Thoracic aorta (tissue), 2 donors: ENCODE results near the gene DNM3. TPM values are rescaled to one million over a fixed set of nuclear protein-coding genes. Genes with fewer than 3 reads are reported as not detected.

ENCODE experiments used
- ATAC-seq: fragments of 150-250 bp; one replicate; pipeline ENCODE4 v1.8.0; 2017; ENCODE audit warnings: low read depth; ENCODE audit not compliant: insufficient number of reproducible peaks, low FRiP score
- DNase-seq: peaks from one replicate; pipeline ENCODE4 v3.0.0-alpha.2; 2020; ENCODE audit warnings: low spot score
- H3K27ac ChIP-seq, 2 donors: fragments of 200-600 bp; sonication (generic); 1 replicate in 1 of 2; 2 replicates in 1 of 2; pipeline ENCODE4 v1.5.1; 2016; ENCODE audit warnings: mild to moderate bottlenecking in 2 of 2, moderate library complexity in 2 of 2
- H3K27me3 ChIP-seq: fragments of 200-600 bp; sonication (generic); replicated peaks from 2 replicates; pipeline ENCODE4 v1.6.0; 2016; ENCODE audit warnings: mild to moderate bottlenecking; ENCODE audit not compliant: insufficient read depth
- H3K36me3 ChIP-seq: fragments of 200-600 bp; sonication (generic); one replicate; pipeline ENCODE4 v1.5.1; 2016
- H3K4me1 ChIP-seq, 2 donors: fragments of 200-600 bp; sonication (generic); 1 replicate in 1 of 2; 2 replicates in 1 of 2; pipeline versions ENCODE4 v1.5.1 to v1.6.0; 2016; ENCODE audit warnings: low read depth in 2 of 2, mild to moderate bottlenecking in 1 of 2; ENCODE audit not compliant: control insufficient read depth in 1 of 2
- H3K4me3 ChIP-seq: fragments of 200-600 bp; sonication (generic); 2 replicates; pipeline ENCODE4 v1.5.1; 2016; ENCODE audit warnings: mild to moderate bottlenecking
- H3K9me3 ChIP-seq: fragments of 200-600 bp; sonication (generic); 2 replicates; pipeline ENCODE4 v1.5.1; 2016
- total RNA-seq, 2 donors: library from RNA; depleted of rRNA; stranded (reverse); fragments of >200 nt; gene quantifications; one replicate each; pipeline versions ENCODE4 v1.1.0 to v1.2.3, GENCODE V29; 2016
- TF ChIP-seq, protein P1 (sequence below): fragments of 200-600 bp; sonication (generic); IDR thresholded peaks from one replicate; pipeline ENCODE4 v1.5.1; 2019; ENCODE audit warnings: antibody characterized with exemption

Gene DNM3
- total RNA-seq, 2 donors from 2014 or later: 5.8 to 7.5 TPM

DNA sequence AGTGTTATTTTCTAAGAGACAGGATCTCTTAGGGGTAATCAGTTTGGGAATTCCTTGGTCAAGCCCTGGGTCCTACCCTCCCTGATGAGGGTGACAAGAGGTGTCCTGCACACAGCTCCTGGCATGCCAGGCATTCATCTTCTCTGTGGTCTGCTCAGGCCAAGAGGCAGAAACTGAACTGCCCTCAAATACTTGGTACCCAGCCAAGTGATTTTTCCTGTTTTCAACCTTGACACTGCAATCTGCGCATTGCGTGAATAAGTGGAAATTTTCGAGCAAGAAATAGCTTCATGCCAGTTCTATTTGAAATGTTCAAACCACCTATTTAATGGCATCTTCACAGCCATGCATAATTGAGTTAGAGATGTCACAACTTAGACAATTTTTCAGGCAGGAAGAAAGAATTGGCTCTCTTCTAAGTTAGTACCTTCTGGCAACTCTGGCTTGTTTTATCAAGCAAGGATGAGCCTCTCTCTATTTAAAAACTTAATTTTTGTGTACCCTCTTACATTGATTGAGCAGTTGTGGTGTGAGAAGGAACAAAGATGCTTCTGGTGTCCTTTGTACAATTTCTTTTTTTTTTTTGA lies 27.0 kb downstream of the DNM3 start:
- H3K9me3 ChIP-seq: no peaks in the 10 kb centered on the region
- ATAC-seq (no peak), DNase-seq (no peak)
- no peaks in the 10 kb centered on the region for H3K27me3 ChIP-seq
- H3K36me3 ChIP-seq: no peaks in the 10 kb centered on the region
- TF ChIP-seq, protein P1, sequence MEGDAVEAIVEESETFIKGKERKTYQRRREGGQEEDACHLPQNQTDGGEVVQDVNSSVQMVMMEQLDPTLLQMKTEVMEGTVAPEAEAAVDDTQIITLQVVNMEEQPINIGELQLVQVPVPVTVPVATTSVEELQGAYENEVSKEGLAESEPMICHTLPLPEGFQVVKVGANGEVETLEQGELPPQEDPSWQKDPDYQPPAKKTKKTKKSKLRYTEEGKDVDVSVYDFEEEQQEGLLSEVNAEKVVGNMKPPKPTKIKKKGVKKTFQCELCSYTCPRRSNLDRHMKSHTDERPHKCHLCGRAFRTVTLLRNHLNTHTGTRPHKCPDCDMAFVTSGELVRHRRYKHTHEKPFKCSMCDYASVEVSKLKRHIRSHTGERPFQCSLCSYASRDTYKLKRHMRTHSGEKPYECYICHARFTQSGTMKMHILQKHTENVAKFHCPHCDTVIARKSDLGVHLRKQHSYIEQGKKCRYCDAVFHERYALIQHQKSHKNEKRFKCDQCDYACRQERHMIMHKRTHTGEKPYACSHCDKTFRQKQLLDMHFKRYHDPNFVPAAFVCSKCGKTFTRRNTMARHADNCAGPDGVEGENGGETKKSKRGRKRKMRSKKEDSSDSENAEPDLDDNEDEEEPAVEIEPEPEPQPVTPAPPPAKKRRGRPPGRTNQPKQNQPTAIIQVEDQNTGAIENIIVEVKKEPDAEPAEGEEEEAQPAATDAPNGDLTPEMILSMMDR: no peak
- no peak overlapping the region for H3K4me3 ChIP-seq
- no peaks in the 10 kb centered on the region for H3K4me1 ChIP-seq
- no peak overlapping the region for H3K27ac ChIP-seq

DNA sequence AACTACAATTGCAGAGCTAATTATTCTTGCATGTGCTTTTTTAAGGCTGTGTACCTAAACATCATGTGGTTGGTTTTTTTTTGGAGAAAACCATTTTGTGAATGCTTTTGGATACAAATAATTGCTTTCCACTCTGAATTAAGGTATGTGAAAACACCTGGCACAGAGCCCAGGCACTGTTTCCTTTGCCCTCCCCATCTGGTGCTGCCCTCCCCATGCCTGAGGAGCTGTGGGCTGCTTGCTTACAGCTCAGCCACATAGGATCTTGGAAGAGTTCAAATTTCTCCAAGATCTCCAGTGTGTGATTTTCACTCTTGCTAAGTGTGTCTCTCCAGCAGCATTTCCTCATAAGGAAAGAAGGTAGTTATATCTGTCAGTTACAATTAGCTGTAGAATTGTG lies 27.8 kb downstream of the DNM3 start:
- H3K9me3 ChIP-seq: no peaks in the 10 kb centered on the region
- no peak overlapping the region for H3K4me3 ChIP-seq
- H3K27ac ChIP-seq: no peak overlapping the region
- H3K36me3 ChIP-seq: no peaks in the 10 kb centered on the region
- DNase-seq (no peak), ATAC-seq (no peak)
- no peaks in the 10 kb centered on the region for H3K27me3 ChIP-seq
- TF ChIP-seq, protein P1: no peak
- no peaks in the 10 kb centered on the region for H3K4me1 ChIP-seq

DNA sequence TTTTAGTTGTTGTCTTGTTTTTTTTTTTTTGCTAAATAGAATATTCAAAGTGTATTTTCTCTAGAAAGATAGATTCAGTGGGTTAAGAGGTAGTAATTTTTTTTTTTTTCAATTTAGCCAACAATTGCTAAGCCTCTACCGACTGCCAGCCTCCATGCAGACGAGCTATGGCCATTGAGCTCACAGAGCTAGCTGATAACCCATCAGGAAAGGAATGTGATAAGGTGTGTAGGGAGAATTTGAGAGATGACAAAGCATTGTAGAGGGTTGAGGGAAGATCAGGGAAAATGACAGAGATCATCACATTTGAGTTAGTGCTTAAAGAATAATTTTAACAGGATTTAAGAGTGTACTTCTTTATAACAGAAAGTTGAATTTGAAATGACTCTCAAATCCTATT lies 30.6 kb downstream of the DNM3 start:
- TF ChIP-seq, protein P1: no peak
- DNase-seq: no peak
- Histone ChIP-seq H3K4me3 (no peak overlapping the region), H3K27me3 (no peaks in the 10 kb centered on the region), H3K9me3 (no peaks in the 10 kb centered on the region), H3K36me3 (no peaks in the 10 kb centered on the region), H3K4me1 (no peaks in the 10 kb centered on the region), H3K27ac (no peak overlapping the region)
- ATAC-seq: no peak

DNA sequence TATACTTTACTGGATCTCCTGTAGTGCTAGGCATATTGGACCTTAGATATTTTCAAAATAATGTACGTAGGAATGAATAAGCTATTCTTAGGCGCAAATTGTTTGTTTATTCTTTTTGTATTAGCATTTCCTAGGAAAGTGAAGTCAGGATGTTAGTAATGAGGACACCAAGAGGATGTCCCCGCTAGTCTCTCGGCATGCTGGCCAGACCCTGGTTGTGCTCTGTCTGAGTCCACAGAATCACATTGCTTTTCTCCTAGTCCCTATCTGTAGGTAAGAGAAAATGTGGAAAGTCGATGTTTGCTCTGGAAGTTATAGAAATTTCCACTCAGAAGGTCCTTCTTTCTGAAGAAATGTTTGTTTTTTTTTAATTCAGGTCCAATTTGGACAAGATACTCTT lies 31.1 kb downstream of the DNM3 start:
- no peaks in the 10 kb centered on the region for H3K36me3 ChIP-seq
- TF ChIP-seq, protein P1: no peak

DNA sequence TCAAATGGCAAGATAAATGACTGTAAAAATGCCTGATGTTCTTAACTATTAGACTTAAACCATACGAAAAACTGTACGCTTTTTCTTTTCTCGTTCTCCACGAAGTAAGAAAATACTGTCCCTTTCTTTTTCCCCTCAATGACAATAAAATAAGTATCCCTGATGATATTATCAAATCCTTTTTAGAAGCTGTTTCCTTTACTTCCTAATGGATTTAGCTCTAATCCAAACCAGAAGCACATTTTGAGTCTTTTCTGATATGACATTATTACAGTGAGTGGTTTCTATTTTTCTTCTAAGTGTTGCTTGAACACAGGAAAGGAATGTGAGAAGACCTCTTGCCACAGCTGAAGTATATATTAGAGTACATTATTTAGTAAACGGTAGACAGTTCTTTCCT lies 32.4 kb downstream of the DNM3 start:
- DNase-seq (no peak), ATAC-seq (no peak)
- H3K4me1 ChIP-seq: no peaks in the 10 kb centered on the region
- no peak overlapping the region for H3K27ac ChIP-seq
- H3K9me3 ChIP-seq: no peaks in the 10 kb centered on the region
- H3K4me3 ChIP-seq: no peak overlapping the region
- TF ChIP-seq, protein P1: no peak
- H3K27me3 ChIP-seq: no peaks in the 10 kb centered on the region
- no peaks in the 10 kb centered on the region for H3K36me3 ChIP-seq

More for the DNA sequence above, 31.1 kb downstream of the DNM3 start:
- no peak overlapping the region for H3K27ac ChIP-seq
- no peak for ATAC-seq
- H3K9me3 ChIP-seq: no peaks in the 10 kb centered on the region
- no peak overlapping the region for H3K4me3 ChIP-seq
- H3K4me1 ChIP-seq: no peaks in the 10 kb centered on the region
- H3K27me3 ChIP-seq: no peaks in the 10 kb centered on the region
- DNase-seq: no peak
